Measurements from ENCODE around the gene NRSN1.

The NRSN1 gene

DNA sequence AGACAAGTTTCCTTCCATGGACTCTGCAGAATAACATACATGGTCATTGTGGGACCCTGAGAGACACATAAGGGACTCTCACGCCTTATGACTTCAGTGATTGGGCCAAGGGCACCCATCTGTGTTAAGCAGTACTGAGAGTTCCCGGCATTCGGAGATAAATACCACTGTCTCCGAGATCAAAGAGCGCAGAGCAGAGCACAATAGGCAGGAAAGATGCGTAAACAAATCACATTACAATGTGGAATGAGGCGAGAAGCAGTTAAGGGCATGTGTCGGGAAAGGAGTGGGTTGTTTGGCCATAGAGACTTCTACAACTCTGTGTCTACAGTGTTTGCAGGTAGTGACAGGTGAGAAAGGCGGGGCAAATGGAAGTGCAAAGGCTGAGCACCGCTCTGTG, 57.6 kb downstream of the NRSN1 start:
- TF ChIP-seq, protein P1, sequence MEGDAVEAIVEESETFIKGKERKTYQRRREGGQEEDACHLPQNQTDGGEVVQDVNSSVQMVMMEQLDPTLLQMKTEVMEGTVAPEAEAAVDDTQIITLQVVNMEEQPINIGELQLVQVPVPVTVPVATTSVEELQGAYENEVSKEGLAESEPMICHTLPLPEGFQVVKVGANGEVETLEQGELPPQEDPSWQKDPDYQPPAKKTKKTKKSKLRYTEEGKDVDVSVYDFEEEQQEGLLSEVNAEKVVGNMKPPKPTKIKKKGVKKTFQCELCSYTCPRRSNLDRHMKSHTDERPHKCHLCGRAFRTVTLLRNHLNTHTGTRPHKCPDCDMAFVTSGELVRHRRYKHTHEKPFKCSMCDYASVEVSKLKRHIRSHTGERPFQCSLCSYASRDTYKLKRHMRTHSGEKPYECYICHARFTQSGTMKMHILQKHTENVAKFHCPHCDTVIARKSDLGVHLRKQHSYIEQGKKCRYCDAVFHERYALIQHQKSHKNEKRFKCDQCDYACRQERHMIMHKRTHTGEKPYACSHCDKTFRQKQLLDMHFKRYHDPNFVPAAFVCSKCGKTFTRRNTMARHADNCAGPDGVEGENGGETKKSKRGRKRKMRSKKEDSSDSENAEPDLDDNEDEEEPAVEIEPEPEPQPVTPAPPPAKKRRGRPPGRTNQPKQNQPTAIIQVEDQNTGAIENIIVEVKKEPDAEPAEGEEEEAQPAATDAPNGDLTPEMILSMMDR (IDR thresholded peaks at IDR 0.05; ENCODE audit: insufficient read depth, low read depth, low read length, missing control alignments): no peak
- no peak overlapping the region for H3K4me3 ChIP-seq (ENCODE audit: low read depth, low read length)
- no peak for DNase-seq (ENCODE audit: low read depth)

DNA sequence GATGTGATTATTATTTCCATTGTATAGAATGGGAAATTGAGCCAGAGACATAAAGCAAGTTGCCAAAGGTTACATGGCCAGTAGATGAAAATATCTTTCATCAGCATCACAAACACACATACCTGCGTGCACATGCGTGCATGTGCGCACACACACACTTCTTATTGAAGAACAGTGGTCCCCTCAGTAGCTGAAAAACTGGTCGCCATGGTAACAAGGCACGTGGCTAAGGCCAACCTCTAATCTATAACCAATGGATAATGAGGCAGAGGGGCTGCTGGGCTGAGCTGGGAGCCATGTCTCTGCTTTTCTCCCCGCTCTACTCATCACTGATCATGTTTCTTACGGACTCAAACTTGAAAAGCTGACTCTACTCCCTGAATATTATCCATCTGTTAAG, 60.3 kb downstream of the NRSN1 start:
- TF ChIP-seq, protein P1 (IDR thresholded peaks at IDR 0.05; ENCODE audit: insufficient read depth, low read depth, low read length, missing control alignments): no peak
- no peak for DNase-seq (ENCODE audit: low read depth)

DNA sequence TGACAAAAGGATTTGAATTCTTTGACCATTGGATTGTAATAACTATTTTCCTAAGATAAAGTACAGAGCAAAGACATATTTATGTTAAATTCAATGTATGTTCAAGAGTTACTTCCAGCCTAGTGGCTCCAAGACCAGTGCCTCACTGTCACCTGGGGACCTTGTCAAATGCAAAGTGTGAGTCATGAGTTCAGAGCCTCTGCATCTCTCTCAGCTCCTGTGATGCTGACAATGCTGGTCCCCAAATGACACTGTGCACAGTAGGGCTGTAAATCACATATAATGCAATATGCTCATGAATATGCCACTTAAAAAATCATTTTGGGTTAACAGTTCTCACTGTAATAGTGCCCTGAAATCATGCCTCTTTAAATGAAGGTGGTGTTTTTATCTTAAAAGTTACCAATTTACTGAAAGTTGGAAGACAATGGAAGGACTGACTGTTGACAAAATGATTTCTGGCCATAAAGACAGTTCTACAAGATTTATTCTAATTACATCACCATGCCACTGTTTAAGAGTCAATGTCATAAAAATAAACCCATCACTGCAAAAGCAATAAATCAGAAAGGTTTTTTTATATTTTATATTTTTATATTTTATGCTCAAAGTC, 62.1 kb downstream of the NRSN1 start:
- DNase-seq (ENCODE audit: low read depth): no peak
- TF ChIP-seq, protein P1 (IDR thresholded peaks at IDR 0.05; ENCODE audit: insufficient read depth, low read depth, low read length, missing control alignments): no peak
- no peak overlapping the region for H3K4me3 ChIP-seq (ENCODE audit: low read depth, low read length)

More for the DNA sequence above, 60.3 kb downstream of the NRSN1 start:
- no peak overlapping the region for H3K4me3 ChIP-seq (ENCODE audit: low read depth, low read length)

DNA sequence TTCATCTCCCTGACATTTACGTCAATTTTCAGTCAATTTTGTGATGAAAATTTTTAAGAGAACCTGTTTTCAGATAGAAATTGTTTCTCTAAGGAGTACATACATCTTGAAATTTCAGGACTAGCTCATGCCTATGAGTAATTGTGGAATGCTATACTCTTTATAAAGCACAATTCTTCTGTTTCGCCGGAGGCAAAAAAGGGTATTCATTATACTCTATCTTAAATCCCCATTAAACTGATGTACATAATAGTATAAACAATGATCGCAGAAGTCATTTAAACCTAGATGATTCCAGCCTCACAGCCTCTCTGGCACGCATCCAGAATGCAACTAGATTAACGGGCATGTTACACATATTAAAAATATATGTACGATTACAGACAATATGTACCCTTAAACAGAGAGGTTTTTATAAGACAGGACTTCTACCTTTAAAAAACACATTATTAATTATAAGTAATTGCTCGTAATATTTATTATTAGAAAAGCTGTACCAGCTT, 62.6 kb downstream of the NRSN1 start:
- TF ChIP-seq, protein P1 (IDR thresholded peaks at IDR 0.05; ENCODE audit: insufficient read depth, low read depth, low read length, missing control alignments): no peak
- no peak for DNase-seq (ENCODE audit: low read depth)

DNA sequence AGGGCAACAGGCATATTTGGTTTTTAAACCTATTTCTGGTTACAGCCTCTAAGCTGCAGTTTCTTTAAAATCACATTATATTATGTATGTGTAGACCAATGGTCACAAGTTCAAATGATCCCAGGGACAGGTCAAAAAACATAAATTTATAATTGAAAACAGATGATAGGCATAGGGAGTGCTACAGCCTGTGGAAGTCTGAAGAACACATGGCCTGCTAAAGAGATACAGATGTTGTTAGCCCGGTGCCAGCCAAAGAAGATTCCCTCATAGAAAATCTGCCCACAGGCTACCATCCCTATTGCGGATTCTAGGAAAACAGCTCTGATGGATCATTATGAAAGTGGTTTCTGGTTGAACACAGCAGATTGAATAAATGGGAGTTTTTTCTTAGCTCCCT, 65.3 kb downstream of the NRSN1 start:
- DNase-seq (ENCODE audit: low read depth): no peak
- H3K4me3 ChIP-seq (ENCODE audit: low read depth, low read length): no peak overlapping the region
- TF ChIP-seq, protein P1 (IDR thresholded peaks at IDR 0.05; ENCODE audit: insufficient read depth, low read depth, low read length, missing control alignments): no peak

More for the DNA sequence above, 62.6 kb downstream of the NRSN1 start:
- H3K4me3 ChIP-seq (ENCODE audit: low read depth, low read length): no peak overlapping the region

DNA sequence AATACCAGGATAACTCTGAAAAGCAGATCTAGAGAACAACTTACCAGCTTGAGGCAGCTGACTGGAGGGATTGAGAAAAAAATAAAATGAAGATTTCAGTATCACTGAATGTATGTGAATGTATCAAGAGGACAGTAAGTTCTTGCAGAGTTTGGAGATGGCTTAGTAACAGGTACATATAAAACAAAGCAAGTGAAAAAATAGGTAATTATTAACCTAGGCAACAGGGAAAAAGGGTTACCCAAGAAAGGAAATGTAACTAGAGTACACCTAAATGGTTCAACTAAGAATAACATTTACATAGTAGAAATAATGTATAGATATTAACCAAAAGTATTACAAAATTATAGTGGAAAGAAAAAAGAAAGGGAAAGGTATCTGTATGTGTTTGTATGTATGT, 67.3 kb downstream of the NRSN1 start:
- TF ChIP-seq, protein P1 (IDR thresholded peaks at IDR 0.05; ENCODE audit: insufficient read depth, low read depth, low read length, missing control alignments): no peak
- no peak overlapping the region for H3K4me3 ChIP-seq (ENCODE audit: low read depth, low read length)
- no peak for DNase-seq (ENCODE audit: low read depth)
